Measurements from ENCODE around the gene CEBPE. TPM values are rescaled to one million over a fixed set of nuclear protein-coding genes. Genes with fewer than 3 reads are reported as not detected.

Gene CEBPE
- polyA plus RNA-seq, 1 experiment: not detected

DNA sequence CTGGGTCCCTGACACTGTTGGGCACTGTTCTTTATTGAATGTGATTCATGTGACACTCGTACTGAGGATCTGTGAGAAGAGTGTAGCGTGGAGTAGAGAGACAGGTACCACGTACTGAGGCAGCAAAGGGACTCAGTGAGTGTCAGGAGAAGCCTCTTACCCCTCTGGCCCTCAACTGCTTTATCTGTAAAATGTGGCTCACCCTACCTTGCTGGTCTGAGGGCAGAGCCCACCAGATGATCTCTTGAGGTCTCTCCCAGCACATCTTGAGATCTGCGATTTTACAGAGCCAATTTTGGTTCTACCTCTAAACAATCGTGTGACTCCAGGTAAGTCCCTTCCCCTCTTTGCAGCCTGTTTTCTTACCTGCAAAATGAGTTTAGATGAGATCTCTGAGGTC, 3.1 kb downstream of the CEBPE start:
- Histone ChIP-seq H3K9me3 (ENCODE audit: control insufficient read depth, insufficient read depth, low read length) (peaks cover 3% of the 10 kb centered on the region; the same call in 1 of the 2 replicates), H3K27ac (ENCODE audit: low read depth, low read length) (peak overlapping the region; percentile 21), H3K4me3 (ENCODE audit: low read depth, low read length) (no peak overlapping the region), H3K27me3 (ENCODE audit: control insufficient read depth, insufficient read depth, low read length) (no peaks in the 10 kb centered on the region)
- CTCF ChIA-PET: interaction anchor here (0.8 to 13.3 kb wide), 5 partner anchors 21 to 185 kb away, joined by 3 to 818 read pairs (median 4); partner anchors contain the start of genes ACIN1 and SLC7A8
- TF ChIP-seq, protein P1, sequence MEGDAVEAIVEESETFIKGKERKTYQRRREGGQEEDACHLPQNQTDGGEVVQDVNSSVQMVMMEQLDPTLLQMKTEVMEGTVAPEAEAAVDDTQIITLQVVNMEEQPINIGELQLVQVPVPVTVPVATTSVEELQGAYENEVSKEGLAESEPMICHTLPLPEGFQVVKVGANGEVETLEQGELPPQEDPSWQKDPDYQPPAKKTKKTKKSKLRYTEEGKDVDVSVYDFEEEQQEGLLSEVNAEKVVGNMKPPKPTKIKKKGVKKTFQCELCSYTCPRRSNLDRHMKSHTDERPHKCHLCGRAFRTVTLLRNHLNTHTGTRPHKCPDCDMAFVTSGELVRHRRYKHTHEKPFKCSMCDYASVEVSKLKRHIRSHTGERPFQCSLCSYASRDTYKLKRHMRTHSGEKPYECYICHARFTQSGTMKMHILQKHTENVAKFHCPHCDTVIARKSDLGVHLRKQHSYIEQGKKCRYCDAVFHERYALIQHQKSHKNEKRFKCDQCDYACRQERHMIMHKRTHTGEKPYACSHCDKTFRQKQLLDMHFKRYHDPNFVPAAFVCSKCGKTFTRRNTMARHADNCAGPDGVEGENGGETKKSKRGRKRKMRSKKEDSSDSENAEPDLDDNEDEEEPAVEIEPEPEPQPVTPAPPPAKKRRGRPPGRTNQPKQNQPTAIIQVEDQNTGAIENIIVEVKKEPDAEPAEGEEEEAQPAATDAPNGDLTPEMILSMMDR (IDR thresholded peaks at IDR 0.05; ENCODE audit: low read depth, low read length): no peak
- DNase-seq (ENCODE audit: low read depth, low spot score): no peak
- POLR2A ChIA-PET: interaction anchor here (1.0 kb wide), 1 partner anchor 20 kb away, joined by 4 read pairs; the partner anchor contains the start of genes ACIN1 and C14orf119

DNA sequence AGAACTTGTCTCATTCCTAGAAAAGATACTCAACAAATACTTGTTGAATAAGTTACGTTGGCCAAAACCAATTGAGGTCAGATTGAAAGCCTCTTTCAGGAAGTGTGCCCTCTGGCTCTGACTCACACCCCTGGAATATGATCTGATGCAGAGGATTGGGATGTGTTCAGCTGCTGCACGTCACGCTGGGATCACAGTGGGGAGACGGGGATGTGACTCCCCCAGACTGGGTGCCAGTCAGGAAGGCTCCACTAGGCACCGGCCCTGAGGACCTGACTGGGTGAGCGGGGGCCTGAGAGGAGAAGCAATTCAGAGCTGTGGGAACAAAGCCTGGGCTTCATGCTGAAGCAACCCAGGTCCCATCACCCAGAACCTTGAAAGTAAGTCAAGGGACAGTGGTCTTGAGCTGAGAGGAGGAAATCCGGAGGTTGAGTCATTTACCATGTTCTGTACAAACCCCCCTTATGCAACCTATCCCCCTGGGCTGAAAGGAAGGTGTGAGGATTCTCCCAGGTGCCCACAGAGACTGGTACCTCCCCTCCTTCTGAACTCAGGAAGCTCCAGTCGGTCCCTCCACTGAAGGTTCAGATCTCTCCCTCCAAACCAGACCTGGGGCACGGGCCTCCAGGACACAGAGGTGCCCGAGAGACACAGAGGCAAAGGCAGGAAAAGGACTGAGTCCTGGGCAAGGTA, 3.9 kb downstream of the CEBPE start:
- peak overlapping the region; percentile 91 for H3K27ac ChIP-seq (ENCODE audit: low read depth, low read length)
- H3K27me3 ChIP-seq (ENCODE audit: control insufficient read depth, insufficient read depth, low read length): no peaks in the 10 kb centered on the region
- ChIA-PET POLR2A (interaction anchor here (1.0 kb wide), 1 partner anchor 20 kb away, joined by 4 read pairs; the partner anchor contains the start of genes ACIN1 and C14orf119), CTCF (interaction anchor here (0.6 to 13.3 kb wide), 7 partner anchors 21 to 239 kb away, joined by 3 to 818 read pairs (median 3); partner anchors contain the start of genes ACIN1 and SLC7A8)
- peaks cover 3% of the 10 kb centered on the region; the same call in 1 of the 2 replicates for H3K9me3 ChIP-seq (ENCODE audit: control insufficient read depth, insufficient read depth, low read length)
- H3K4me3 ChIP-seq (ENCODE audit: low read depth, low read length): peak overlapping the region; percentile 17; the same call in 1 of the 2 replicates
- TF ChIP-seq, protein P1 (IDR thresholded peaks at IDR 0.05; ENCODE audit: low read depth, low read length): no peak
- DNase-seq (ENCODE audit: low read depth, low spot score): peak; percentile 89

DNA sequence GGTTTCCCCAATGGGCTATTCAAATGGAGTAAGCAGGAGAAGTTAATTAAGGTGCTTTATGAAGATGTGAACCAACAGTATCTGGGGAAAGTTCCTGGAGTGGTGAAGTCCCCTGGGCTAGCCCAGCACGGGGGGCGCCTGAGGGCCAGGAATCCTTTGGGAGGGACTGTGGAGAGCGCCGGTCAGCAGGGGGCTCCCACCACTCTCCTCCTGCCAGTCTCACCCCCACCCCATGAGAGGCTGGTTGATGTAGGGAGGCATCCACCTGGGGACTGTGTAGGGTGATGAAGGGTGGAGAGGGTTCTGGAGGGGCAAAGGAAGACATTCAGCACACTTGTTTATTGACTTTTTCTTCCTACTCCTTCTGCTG, 4.4 kb downstream of the CEBPE start:
- no peak for DNase-seq (ENCODE audit: low read depth, low spot score)
- Histone ChIP-seq H3K27me3 (ENCODE audit: control insufficient read depth, insufficient read depth, low read length) (no peaks in the 10 kb centered on the region), H3K9me3 (ENCODE audit: control insufficient read depth, insufficient read depth, low read length) (peaks cover 3% of the 10 kb centered on the region; the same call in 1 of the 2 replicates), H3K27ac (ENCODE audit: low read depth, low read length) (peak overlapping the region; percentile 91), H3K4me3 (ENCODE audit: low read depth, low read length) (peak overlapping the region; percentile 17; the same call in 1 of the 2 replicates)
- TF ChIP-seq, protein P1 (IDR thresholded peaks at IDR 0.05; ENCODE audit: low read depth, low read length): peak; percentile 16
- CTCF ChIA-PET: interaction anchor here (1.4 to 13.3 kb wide), 5 partner anchors 20 to 128 kb away, joined by 3 to 818 read pairs (median 15); partner anchors contain the start of genes ACIN1 and SLC7A8
- POLR2A ChIA-PET: interaction anchor here (0.8 kb wide), 1 partner anchor 53 kb away, joined by 3 read pairs; no protein-coding TSS in a partner anchor

DNA sequence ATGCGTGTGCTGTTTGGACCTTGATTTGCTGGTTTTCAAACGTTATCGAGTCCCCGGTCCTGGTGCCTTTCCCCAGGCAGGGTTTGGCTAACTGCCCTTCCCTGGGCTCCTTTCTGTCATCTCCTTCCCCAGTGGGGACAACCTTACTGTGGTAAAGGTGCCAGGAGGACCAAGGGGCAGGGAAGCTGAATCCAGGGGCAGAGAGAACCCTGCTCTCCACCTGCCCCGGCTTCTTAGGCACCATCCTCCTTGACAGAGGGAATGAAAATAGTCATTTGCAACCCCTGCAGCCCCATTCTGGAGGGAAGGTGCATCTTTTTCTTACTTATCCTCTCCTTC, 5.0 kb downstream of the CEBPE start:
- Histone ChIP-seq H3K27ac (ENCODE audit: low read depth, low read length) (no peak overlapping the region), H3K27me3 (ENCODE audit: control insufficient read depth, insufficient read depth, low read length) (no peaks in the 10 kb centered on the region), H3K4me3 (ENCODE audit: low read depth, low read length) (no peak overlapping the region), H3K9me3 (ENCODE audit: control insufficient read depth, insufficient read depth, low read length) (peaks cover 3% of the 10 kb centered on the region; the same call in 1 of the 2 replicates)
- TF ChIP-seq, protein P1 (IDR thresholded peaks at IDR 0.05; ENCODE audit: low read depth, low read length): no peak
- POLR2A ChIA-PET: interaction anchor here (0.8 to 1.9 kb wide), 2 partner anchors 19 to 52 kb away, joined by 3 to 7 read pairs; partner anchors contain the start of genes ACIN1 and C14orf119
- DNase-seq (ENCODE audit: low read depth, low spot score): no peak
- CTCF ChIA-PET: interaction anchor here (0.8 to 6.6 kb wide), 3 partner anchors 46 to 119 kb away, joined by 3 to 152 read pairs (median 15); no protein-coding TSS in a partner anchor

Data from AG04450 (cell line).